HG03135 (cell line): Measurements from ENCODE around the gene DLL1.

Experiments
- ATAC-seq: cut with Tn5 transposase; IDR thresholded peaks from one replicate; pipeline ENCODE4 v1.9.1; 2021; ENCODE audit warnings: mild to moderate bottlenecking, moderate library complexity; ENCODE audit not compliant: unreplicated experiment

DLL1 gene

GRCh38 chr6:170253226-170253909 is 37.5 kb downstream of the DLL1 start:
- ATAC-seq: no peak

- no peak for ATAC-seq
These were observed 38.9 kb downstream of the DLL1 start for GRCh38 chr6:170251776-170252571.

- no peak for ATAC-seq
These were observed 39.7 kb downstream of the DLL1 start for GRCh38 chr6:170250981-170251775.

- ATAC-seq: no peak
These were observed 40.4 kb downstream of the DLL1 start for GRCh38 chr6:170250455-170250854.

GRCh38 chr6:170249817-170250216 is 41.1 kb downstream of the DLL1 start:
- no peak for ATAC-seq

GRCh38 chr6:170248861-170249600 is 41.8 kb downstream of the DLL1 start:
- ATAC-seq: no peak

GRCh38 chr6:170248111-170248805 is 42.6 kb downstream of the DLL1 start:
- no peak for ATAC-seq

GRCh38 chr6:170247178-170247701 is 43.6 kb downstream of the DLL1 start:
- no peak for ATAC-seq

GRCh38 chr6:170245475-170245992 is 45.3 kb downstream of the DLL1 start:
- no peak for ATAC-seq

- ATAC-seq: no peak
These were observed 46.0 kb downstream of the DLL1 start for GRCh38 chr6:170244721-170245474.

- no peak for ATAC-seq
These were observed 47.0 kb downstream of the DLL1 start for GRCh38 chr6:170243791-170244291.

GRCh38 chr6:170243386-170243785 is 47.5 kb downstream of the DLL1 start:
- no peak for ATAC-seq

- ATAC-seq: no peak
These were observed 51.9 kb downstream of the DLL1 start for GRCh38 chr6:170238741-170239565.

GRCh38 chr6:170237999-170238740 is 52.7 kb downstream of the DLL1 start:
- ATAC-seq: no peak

GRCh38 chr6:170236131-170236836 is 54.6 kb downstream of the DLL1 start:
- ATAC-seq: no peak

- ATAC-seq: no peak
These were observed 55.3 kb downstream of the DLL1 start for GRCh38 chr6:170235391-170236125.
